ENCODE measurements around the gene HMG20A. TPM values are rescaled to one million over a fixed set of nuclear protein-coding genes. Genes with fewer than 3 reads are reported as not detected.

HMG20A gene
- total RNA-seq, 1 experiment from 2014 or later, result 61.7 TPM

DNA sequence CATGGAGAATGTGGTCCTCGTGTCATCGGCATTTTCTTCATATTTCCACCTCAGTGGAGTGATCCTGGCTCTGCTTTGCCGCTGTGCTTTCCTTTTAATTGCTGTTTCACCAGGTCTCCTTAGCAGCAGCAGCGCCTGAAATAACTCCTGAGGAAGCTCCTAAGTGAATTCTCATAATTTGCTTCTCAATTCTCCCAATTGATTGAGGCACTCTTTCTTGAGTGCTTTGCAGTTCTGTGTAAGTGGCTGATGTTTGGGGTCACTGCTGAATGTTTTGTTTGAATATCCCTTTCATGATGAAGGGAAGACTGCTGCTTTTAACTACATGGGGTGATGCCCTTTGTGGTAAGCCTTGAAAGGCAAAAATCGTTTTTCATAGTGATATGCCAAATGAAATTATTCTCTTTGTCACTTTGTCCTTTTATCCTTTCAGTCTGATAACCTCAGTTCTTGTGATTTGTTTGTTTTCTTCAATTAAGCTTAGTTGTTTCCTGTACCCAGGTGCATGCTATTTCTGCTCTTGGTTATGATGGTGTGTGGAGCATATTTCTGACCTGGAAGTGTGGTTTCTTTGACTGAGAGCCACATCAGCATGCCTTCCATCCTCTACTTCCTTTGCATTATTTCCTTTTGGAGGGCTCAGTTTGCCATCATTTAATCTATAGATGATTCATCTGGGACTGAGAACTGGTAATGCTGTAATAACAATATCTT lies 36.7 kb downstream of the HMG20A start:
- intact Hi-C loops (cut with micrococcal nuclease; ENCODE audit: unreplicated experiment), result no loop called here
- no peaks in the 10 kb centered on the region for H3K9me3 Mint-ChIP-seq (ENCODE audit: low read depth, unreplicated experiment)
- no peak for DNase-seq
- H3K27me3 Mint-ChIP-seq (ENCODE audit: unreplicated experiment), result no peaks in the 10 kb centered on the region
- CTCF ChIA-PET, result no interaction called here
- H3K27ac Mint-ChIP-seq (ENCODE audit: unreplicated experiment), result peak overlapping the region; percentile 54
- BruUV-seq (replicated peaks), result no TSS peak
- no peak overlapping the region for H3K4me3 Mint-ChIP-seq (ENCODE audit: low read depth, unreplicated experiment)
- peaks cover 21% of the 10 kb centered on the region for H3K36me3 Mint-ChIP-seq (ENCODE audit: insufficient read depth, unreplicated experiment)
- TF ChIP-seq, protein P1, sequence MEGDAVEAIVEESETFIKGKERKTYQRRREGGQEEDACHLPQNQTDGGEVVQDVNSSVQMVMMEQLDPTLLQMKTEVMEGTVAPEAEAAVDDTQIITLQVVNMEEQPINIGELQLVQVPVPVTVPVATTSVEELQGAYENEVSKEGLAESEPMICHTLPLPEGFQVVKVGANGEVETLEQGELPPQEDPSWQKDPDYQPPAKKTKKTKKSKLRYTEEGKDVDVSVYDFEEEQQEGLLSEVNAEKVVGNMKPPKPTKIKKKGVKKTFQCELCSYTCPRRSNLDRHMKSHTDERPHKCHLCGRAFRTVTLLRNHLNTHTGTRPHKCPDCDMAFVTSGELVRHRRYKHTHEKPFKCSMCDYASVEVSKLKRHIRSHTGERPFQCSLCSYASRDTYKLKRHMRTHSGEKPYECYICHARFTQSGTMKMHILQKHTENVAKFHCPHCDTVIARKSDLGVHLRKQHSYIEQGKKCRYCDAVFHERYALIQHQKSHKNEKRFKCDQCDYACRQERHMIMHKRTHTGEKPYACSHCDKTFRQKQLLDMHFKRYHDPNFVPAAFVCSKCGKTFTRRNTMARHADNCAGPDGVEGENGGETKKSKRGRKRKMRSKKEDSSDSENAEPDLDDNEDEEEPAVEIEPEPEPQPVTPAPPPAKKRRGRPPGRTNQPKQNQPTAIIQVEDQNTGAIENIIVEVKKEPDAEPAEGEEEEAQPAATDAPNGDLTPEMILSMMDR (IDR thresholded peaks at IDR 0.05; ENCODE audit: unreplicated experiment), result no peak
- H3K4me1 Mint-ChIP-seq (ENCODE audit: low read depth, unreplicated experiment), result peaks cover 23% of the 10 kb centered on the region

DNA sequence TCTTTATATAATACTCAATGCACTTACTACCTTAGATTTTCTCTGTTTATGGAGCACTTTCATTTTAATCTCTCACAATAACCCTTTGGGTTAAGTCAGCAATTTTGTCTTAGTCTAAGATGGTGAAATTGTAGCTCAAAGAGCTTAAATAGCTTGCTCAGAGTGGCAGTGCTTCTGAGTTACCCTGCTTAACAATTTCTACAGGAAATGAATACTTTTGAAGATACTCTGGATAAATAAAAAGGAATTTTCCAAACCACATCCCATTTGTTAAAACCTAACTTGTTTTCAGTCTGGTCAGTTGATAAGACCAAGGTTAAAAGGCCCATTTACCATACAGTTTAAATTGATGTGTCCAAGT lies 37.2 kb downstream of the HMG20A start:
- Mint-ChIP-seq H3K4me1 (ENCODE audit: low read depth, unreplicated experiment) (peaks cover 23% of the 10 kb centered on the region), H3K4me3 (ENCODE audit: low read depth, unreplicated experiment) (no peak overlapping the region), H3K36me3 (ENCODE audit: insufficient read depth, unreplicated experiment) (peaks cover 21% of the 10 kb centered on the region), H3K9me3 (ENCODE audit: low read depth, unreplicated experiment) (no peaks in the 10 kb centered on the region), H3K27ac (ENCODE audit: unreplicated experiment) (peak overlapping the region; percentile 54), H3K27me3 (ENCODE audit: unreplicated experiment) (no peaks in the 10 kb centered on the region)
- CTCF ChIA-PET, result interaction anchor here (0.5 kb wide), 1 partner anchor 52 kb away, joined by 4 read pairs; no protein-coding TSS in a partner anchor
- no peak for DNase-seq
- no TSS peak for BruUV-seq (replicated peaks)
- intact Hi-C loops (cut with micrococcal nuclease; ENCODE audit: unreplicated experiment), result no loop called here
- TF ChIP-seq, protein P1 (IDR thresholded peaks at IDR 0.05; ENCODE audit: unreplicated experiment), result no peak

DNA sequence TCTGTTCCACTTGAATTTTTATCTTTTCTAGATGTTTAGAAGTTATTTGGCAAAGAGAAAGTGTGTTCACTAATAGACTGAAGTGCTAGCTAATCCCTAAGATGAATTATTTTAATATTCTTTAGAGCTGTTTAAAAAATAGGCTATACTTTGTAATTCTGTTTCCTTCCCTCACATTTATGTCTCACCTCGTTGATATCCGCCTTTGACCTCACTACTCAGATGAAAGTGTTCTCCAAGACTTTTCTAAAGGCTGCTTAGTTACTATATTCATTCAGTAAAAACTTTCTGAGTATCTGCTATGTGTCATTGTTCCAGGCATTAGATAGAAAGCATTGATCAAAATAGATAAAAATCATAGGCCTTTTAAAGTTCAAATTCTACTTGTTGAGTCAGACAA lies 38.3 kb downstream of the HMG20A start:
- intact Hi-C loops (cut with micrococcal nuclease; ENCODE audit: unreplicated experiment), result no loop called here
- peaks cover 21% of the 10 kb centered on the region for H3K36me3 Mint-ChIP-seq (ENCODE audit: insufficient read depth, unreplicated experiment)
- DNase-seq, result no peak
- peaks cover 23% of the 10 kb centered on the region for H3K4me1 Mint-ChIP-seq (ENCODE audit: low read depth, unreplicated experiment)
- no peak overlapping the region for H3K4me3 Mint-ChIP-seq (ENCODE audit: low read depth, unreplicated experiment)
- TF ChIP-seq, protein P1 (IDR thresholded peaks at IDR 0.05; ENCODE audit: unreplicated experiment), result no peak
- H3K27ac Mint-ChIP-seq (ENCODE audit: unreplicated experiment), result no peak overlapping the region
- no peaks in the 10 kb centered on the region for H3K27me3 Mint-ChIP-seq (ENCODE audit: unreplicated experiment)
- no TSS peak for BruUV-seq (replicated peaks)
- H3K9me3 Mint-ChIP-seq (ENCODE audit: low read depth, unreplicated experiment), result no peaks in the 10 kb centered on the region
- CTCF ChIA-PET, result no interaction called here

DNA sequence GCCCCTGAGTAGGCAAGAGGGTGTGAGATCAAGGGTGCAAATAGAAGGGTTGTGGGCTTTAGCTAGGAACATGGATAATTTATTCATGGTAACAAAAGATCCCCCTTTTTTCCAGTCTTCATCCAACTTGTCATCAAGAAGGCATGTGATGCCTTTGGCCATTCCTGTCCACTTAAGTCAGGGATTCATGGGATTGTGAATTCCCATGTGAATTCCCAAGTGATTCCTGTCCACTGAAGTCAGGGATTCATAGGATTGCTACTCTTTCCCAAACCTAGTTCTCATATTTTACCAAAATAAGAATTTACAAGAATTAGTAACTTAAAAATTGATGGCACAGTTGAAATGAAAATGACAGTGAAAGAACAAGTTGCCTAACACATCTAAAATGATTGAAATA lies 40.8 kb downstream of the HMG20A start:
- TF ChIP-seq, protein P1 (IDR thresholded peaks at IDR 0.05; ENCODE audit: unreplicated experiment), result no peak
- CTCF ChIA-PET, result interaction anchor here (0.9 kb wide), 1 partner anchor 31 kb away, joined by 3 read pairs; no protein-coding TSS in a partner anchor
- no peak for DNase-seq
- no peaks in the 10 kb centered on the region for H3K27me3 Mint-ChIP-seq (ENCODE audit: unreplicated experiment)
- H3K9me3 Mint-ChIP-seq (ENCODE audit: low read depth, unreplicated experiment), result no peaks in the 10 kb centered on the region
- no peak overlapping the region for H3K4me3 Mint-ChIP-seq (ENCODE audit: low read depth, unreplicated experiment)
- H3K27ac Mint-ChIP-seq (ENCODE audit: unreplicated experiment), result no peak overlapping the region
- no TSS peak for BruUV-seq (replicated peaks)
- peaks cover 17% of the 10 kb centered on the region for H3K4me1 Mint-ChIP-seq (ENCODE audit: low read depth, unreplicated experiment)
- H3K36me3 Mint-ChIP-seq (ENCODE audit: insufficient read depth, unreplicated experiment), result peaks cover 29% of the 10 kb centered on the region
- intact Hi-C loops (cut with micrococcal nuclease; ENCODE audit: unreplicated experiment), result no loop called here
